SIG-M5 (cell line): Measurements from ENCODE around the gene BLACAT1.

Experiments
- DNase-seq: peaks from one replicate; lab custom pipeline; 2025; lab: John Stamatoyannopoulos, UW

BLACAT1 gene

DNA sequence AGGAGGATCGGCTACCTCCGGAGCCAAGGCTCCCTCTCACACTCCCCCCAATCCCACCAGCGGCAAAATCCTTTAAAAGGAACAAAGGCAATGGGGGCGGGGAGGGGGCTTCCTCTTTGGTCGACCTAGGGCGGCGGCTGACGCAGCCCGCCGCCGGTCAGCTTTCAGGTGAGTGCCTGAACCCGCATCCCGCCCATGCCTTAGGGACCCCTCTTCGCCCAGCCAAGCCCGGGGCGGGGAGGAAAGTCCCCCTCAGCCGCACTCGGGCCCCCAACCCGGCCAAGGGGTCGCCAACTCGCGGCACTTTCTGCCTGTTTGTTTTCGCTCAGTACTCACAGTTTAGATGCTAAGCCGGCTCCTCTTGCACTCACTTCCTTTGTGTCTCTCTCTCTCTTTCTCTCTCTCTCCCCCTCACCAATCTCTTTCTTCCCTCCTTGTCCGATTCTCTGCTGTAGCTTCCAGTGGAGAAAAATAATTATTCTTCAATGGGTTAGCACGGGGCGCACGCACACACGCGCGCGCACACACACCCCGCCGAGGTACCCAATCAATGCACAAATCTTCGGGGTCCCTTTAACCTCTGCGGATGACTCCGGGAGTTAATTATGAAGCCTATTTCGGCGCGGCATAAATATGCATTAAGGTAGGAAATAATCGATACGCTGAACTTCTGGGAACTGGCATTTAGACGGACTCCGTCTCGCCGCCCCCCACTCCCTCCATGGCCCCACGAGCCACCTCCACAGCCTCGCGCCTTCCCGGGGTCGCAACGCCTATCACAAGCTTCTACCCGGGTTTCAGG is at the start of gene BLACAT1:
BLACAT1 (minus strand) TSS at position 465 of the 802 bp plus-strand sequence.
- no peak for DNase-seq

DNA sequence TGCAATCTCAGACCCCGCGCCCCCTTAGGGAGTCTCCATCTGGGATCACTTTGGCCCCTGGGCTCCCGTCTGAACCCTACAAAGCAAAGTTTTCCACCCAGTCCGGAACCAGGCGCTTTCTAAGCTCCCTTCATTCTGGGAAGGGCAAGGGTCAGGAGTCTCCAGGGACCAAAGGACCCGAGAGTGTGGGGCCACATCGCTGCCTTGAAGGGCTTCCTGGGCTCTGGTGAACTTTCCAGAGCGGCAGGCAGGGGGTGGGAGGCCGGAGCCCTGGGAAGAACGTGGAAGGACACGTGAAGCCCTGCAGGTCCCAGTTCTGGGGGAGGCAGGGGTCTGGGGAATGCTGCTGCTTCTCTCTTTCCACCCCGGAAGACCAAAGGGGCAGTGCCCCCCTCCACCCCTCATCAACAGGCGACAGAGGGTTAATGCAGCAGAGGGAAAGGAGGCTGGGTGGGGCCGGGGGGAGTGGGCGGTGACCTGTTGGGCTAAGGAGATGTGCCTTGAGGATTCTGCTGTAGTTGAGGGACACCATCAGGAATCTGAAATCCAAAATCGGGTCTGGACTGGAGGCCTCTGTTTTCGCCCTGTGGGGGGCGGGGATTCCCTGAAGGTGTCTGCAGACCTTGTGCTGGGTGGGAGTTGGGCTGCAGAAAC is 49.4 kb upstream of the BLACAT1 start:
- no peak for DNase-seq

DNA sequence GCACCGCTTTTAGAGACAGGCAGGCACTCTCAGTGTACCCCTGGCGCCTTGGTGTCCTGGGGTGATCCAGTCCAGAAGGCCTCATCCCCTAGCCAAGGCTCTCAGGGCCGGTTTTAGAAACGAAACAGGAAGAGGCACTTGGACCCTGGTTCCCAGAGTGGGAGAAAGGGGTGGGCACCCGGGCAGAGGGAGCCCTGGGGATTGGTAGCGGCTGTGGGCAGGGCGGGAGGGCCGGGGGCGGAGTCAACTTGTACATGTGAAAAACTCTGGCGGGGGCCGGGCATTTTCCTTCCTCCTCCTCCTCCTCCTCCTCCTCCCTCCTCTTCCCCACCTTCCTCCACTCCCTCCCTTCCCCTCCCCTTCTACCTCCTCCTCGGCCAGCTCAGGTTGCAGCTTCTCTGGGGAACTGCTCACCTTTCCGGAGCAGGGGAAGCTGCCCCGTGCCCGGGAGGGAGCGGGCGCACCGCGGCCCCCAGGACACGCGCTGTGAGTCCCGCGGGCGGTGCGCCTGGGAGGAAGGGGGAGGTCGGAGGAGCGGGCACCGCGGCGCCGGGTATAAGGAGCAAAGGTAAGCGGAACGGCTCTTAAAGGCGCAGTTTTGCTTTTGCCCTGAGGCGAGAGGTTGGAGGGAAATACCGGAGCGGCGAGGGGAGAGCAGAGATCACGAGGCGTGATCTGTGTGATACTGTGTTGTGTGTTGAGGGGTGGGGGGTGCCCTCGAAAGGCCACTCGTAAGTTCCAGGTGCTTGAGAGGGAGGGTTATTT is 48.6 kb upstream of the BLACAT1 start, which contains the start of gene CDK18:
CDK18 (plus strand) TSS at position 359 of the 765 bp plus-strand sequence. CDS start 18,499 bp downstream, outside the sequence.
- DNase-seq, result no peak

DNA sequence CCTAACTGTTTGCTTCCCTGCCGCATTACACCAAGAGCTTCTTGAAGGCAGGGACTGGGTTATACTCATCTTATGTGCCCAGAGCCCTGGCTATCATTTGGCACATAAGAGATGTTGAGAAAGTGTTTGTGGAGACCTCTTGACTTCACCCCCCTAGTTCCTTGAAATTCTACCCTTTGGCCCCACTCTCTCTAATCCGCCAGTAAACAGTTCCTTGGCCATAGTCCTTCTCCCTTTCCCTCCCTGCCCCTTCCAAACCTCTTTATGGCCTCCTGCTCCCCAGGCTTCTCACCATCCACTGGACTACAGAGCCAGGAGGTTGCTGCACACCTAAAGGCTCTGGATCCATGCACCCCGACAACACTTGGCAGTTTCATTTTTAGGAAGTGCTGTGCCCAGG is 47.1 kb upstream of the BLACAT1 start:
- DNase-seq, result no peak

DNA sequence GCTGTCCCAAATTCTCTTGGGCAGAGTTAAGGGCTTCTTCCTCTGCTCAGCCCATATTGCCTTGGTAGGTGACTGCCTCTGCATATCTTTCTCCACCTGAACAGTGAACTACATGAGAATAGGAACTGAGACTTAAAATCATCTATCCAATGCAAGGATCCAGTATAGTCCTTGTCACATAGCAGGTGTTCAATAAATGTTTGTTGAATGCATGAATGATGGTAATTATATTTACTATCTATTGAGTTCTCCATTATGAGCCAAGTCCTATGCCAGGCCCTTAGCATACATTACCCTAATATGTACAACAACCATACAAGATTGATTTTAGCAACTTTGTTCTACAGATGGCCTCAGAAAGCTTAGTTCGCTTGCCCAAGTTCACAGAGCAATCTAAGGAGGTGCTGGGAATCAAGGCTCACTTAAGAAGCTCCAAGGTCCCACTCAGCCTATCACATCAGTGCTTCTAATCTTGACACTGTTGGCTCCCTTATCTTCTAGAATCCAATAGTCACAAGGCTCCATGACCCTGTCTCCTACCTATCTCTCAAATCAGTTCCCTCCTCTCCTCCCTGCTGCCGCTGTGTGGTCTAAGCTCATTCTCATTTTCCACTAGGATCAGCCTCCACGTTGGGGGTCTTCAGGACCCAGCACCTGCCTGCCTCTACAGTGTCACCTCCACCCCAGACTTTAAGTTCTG is 46.4 kb upstream of the BLACAT1 start:
- no peak for DNase-seq

DNA sequence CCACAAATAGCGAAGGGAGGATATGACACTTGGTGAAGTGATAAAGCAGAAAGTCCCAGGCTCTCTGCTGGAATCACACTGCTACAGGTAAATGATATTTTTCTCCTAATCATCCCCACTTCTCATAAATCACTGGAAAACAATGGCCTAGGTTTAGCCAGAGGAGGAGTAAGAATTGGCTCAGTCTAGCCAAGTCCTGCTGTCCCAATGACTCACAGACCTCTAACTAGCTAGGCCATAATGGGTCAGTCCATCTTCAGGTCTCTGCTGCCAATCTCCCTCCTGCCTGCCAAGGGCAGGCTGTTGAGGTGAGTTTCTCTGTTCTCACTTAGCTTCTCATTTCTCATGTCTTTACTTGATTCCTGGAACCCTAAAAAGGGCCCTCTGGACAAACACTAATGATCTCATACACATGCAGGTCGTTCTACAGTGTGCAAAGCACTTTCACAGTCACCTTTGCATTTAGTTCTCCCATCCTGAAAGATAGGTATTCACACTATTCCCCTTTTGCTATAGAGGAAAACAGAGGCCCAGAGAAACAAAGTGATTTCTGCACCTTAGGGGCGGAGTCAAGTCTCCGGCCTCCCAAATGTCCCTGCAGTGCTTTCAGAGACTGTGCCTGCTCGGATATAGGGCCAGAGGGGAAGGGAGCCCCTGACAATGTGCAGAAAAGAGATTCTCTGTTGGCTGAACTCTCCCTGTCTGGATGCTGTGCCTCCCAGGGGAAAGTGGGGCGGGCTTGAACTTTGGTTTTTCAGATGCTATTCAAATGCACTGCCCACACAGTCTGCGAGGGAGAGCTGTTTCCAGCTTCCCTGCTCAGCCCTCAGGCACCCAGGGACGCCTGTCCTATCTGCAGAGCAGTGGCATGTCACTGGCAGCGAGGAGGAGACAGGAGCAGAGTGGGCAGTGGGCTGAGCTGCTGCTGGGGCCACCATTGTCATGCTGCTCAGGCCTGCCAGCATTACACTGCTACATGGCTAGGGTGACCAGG is 44.7 kb upstream of the BLACAT1 start:
- no peak for DNase-seq

DNA sequence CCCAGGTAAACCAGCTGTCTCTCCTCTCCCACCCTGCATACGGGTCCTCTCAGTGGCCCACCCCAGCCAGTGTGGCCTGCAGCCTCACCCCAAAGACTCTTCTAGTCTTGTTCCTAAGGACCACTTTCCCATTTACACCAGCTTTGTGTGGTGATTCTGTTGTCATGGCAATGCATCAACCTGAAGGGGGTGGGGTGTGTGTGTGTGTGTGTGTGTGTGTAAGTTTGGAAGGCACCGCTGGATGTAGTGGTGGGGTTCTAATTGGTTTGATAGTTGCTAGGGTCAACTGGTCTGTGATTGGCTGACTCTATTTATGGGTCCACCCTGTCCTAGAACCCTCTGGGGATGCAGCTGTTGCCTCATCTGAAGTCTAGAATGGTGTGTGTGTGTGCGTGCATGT is 43.9 kb upstream of the BLACAT1 start:
- DNase-seq, result no peak

DNA sequence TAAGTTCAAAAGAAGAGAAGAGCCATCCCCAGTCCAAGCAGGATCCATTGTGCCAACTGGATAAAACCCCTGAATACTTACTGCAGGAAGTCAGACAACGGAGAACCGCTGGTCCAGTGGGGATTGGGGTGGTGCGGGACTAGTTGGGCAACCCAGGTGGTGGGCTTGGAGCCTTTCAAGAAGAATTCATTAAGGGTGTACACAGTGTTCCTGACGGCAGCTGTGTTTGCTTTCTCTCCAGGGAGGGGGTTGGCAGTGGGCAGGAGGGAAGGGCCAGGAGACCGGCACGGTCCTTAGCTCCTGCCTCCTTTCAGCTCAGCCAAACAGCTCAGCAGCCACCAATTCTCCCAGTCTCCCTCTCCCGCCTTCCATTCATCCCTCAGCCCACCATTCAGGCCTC is 41.5 kb upstream of the BLACAT1 start:
- DNase-seq, result no peak

DNA sequence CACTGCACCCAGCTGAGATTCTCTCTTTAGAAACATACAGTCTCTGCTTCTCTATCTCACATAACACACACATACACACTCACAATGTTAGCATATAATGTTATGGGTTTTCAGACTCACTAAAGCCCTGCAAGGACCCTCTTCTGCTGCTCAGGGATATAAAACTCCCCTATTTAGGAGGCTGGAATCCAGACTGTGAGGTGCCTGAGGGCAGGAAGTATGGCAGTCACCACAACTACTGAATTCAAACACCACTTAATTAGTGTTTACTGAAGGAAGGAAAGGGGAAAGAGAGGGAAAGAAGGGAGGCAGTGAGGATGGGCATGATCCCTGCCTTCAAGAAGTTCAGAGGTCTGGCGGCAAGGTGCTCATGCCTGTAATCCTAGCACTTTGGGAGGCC is 40.8 kb upstream of the BLACAT1 start:
- no peak for DNase-seq

DNA sequence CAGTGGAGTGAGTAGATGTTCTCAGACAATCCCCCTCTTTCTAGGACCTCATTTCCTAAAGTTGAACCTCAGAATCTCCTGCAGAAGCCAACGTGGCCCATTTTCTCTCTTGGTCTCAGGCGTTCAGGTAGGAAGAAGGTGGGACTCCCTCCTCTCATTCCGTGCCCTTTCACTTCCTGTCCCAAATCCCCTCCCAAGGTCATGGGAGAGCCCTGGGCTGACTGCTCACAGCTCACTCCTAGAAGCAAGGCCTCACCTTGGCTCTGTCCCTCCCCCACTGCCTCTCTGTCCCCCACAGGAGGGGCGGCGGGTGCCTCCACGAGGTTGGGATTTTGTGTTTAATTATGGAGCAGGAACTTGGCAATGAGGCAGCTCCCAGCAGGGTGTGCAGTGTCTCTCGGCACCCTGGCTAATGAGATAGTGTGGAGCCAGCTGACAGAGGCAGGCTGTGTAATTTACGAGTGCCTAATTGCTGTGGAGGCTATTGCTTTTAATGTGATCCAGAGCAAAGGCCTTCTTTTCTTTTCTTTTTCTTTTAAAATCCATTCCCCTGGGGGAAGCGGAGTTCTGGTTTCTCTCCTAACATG is 39.5 kb upstream of the BLACAT1 start:
- no peak for DNase-seq

DNA sequence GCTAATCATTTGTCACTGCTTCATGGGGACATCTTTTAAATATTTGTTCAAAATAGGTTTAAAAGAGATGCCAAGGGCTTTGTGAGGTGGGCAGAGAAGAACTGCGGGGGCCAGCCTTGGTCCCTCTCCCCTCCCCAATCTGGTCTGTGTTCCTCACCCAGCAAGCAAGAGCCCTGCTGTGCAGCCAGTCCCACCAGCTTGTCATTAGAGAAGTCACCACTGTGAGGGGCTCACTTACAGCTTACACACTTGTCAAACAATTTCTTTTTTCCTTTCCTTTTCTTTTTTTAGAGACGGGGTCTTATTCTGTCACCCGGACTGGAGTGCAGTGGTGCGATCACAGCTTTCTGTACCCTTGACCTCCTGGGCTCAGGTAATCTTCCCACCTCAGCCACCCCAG is 38.3 kb upstream of the BLACAT1 start:
- DNase-seq, result no peak

DNA sequence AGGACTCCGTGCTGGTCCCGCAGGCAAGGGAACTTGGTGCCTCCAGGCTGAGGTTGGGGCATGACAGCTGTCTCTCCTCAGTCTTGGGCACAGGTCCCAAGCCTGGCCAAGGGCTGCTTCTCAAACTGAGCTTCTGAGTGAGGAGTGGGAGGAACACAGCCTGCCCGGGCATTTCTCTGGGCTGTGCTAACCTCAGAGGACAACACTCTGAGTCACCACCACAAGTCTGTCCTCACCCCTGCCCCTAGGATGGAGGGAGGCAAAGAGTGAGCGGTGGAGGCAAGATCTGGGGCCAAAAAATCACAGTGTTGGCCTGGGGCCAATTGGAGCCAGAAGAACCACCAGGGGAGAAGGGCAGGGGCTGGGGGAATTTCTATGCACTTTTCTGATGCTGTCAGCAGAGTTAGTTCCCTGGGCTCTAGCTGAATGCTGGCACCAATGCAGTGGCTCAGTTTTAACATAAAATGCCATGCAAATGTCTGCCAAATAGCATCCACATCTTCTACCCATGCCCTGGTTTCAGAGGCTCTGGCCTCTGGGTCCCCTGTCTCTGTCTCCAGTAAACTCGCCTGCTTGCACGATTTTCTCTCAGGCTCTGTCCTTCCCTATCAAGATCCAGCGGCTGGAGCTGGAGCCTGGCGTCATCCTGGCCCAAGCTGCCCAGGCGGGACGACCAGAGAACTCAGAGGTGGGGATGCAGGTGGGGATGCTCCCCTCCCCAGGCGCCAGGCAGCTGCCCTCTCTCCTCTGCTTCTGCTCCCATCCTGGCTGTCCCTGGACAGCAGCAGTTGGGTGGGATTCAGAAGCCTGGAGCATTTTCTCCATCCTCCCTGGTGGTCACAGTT is 37.6 kb upstream of the BLACAT1 start:
- no peak for DNase-seq

DNA sequence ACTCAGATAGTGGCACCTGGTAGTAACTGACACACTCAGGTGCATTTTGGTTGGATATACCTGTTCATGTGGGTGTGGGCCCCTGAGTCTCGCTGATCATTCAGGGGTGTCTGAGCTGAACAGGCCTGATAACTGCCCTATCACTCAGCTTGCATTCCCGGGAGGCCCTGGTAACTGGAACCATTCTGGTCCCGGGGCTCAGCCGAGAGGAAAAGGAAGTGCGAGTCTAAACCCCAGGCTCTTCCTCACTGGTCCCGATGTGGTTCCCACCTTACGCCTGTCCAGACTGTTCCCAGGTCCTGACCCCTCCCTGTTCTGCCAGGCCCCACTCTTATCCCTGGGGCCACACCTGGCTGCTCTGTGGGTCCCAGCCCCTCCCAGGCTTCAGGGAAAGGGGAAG is 36.9 kb upstream of the BLACAT1 start:
- DNase-seq, result no peak

DNA sequence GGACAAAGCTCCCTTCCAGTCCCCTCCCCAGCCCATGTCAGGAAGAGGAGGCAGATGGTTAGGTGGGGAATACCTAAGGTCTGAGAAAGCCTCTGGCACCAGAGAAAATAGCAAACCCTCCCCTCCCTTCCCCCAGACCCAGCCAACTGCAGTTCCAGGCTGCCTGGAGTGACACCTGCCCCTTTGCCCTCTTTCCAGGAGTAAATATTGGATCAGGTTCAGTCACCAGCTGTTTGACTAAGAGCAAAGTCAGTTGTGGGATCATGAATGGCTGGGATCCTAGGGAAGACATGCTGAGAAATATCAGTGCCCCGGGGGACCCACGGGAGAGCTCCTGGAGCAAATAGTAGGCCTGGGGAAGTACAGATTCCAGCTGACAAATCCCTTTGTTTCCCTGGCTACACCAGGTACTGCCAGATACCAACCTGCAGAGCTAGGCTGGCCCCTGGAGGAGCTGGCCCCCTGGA is 36.4 kb upstream of the BLACAT1 start:
- DNase-seq, result no peak

DNA sequence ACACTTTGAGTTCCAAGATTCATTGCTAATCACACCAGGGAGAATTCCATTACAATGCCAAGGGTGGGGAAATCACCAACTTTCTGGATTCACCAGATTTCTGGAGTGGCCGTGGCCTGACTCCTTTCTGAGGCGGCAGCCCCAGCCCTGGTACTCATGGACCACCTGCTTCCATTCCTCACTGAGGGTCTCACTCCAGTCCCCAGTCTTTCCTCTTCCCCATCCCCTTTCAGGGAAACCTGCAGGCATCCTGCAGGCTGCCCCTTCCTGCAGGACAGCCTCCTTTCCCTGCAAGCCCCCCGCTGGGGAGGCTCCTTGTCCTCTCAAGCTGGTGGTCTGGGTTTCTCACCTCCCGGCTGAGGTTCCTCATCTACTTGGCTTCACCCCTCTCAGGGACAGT is 35.9 kb upstream of the BLACAT1 start:
- no peak for DNase-seq

DNA sequence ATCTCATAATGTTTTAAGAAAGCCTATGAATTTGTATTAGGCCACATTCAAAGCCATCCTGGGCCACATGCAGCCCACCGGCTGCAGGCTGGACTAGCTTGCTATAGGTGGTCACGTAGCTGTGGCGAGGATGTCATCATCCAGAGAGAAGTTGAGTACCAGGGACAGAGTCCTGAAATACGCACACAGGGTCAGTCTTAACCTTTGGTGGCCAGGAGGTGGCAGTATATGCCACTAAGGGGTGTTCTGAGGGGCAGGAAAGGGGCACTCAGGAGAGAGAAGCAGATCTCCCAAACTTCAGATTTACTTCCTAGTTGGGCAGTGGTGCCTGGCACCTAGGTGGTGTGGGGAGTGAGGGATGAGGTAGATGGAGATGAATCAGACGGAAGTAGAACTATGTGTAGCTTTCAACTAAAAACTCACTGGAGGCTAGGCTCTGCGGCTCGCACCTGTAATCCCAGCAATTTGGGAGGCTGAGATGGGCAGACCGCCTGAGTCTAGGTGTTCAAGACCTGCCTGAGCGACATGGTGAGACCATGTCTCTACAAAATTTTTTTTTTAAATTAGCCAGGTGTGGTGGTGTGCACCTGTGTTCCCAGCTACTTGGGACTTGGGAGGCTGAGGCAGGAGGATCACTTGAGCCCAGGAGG is 32.4 kb upstream of the BLACAT1 start:
- no peak for DNase-seq

DNA sequence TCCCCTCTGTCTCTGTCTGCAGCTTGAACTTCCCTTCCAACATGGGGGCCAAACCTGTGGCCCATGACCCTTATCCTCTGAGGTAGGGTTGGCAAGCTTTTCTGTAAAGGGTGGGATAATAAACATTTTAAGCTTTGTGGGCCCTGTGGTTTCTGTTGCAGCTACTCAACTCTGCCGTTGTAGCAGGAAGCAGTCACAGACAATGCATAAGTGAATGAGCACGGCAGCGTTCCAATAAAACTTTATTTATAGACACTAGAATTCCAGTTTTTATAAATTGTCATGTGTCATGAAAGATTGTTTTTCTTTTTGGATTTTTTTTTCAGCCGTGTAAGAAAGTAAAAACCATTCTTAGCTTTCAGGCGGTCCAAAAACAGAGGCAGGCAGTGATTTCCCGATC is 30.4 kb upstream of the BLACAT1 start:
- no peak for DNase-seq

DNA sequence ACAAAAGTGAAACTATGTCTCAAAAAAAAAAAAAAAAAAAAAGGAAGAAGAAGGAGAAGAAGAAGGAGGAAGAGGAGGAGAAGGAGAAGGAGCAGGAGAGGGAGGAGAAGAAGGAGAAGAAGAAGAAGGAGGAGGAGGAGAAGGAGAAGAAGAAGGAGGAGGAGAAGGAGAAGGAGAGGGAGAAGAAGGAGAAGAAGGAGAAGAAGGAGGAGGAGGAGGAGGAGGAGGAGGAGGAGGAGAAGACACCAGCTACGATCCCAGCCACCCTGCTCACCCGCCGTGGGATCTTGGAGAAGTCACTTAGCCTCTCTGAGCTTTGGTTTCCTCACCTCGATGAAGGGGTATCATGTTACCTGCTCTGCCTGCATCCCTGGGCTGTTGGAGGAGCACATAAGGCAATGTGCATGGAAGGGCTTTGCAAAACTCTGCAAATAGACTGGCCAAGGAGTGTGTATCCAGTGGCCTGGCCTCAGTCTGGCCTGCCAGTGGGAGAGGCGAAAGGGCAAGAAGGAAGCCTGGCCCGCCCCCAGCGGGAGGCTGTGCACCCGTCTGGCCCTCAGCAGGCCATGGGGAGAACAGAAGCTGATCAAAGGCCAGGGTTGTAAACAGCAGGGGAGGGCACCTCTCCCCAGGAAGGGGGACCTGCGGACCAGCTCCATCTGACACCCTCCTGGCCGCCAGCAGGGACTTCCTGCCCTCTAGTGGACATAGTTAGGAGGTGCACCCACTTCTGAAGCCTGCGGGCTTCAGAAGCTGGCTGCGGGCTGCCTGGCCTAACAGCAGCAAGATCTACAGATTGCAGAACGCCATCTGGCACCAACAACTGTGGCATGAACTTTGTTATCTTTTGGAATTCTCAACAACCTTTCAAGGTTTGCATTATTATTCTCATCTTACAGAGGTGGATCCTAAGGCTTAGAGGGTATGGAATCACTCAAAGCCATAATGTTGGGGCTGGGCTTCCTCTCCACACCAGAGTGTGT is 29.4 kb upstream of the BLACAT1 start:
- DNase-seq, result no peak
